Measurements from ENCODE around the gene PACRG. TPM values are rescaled to one million over a fixed set of nuclear protein-coding genes. Genes with fewer than 3 reads are reported as not detected.

PACRG gene
- polyA plus RNA-seq, 1 donor (not counting 4 experiments of a cell fraction or from before 2014, with no cell fraction given), result 0.31 TPM

DNA sequence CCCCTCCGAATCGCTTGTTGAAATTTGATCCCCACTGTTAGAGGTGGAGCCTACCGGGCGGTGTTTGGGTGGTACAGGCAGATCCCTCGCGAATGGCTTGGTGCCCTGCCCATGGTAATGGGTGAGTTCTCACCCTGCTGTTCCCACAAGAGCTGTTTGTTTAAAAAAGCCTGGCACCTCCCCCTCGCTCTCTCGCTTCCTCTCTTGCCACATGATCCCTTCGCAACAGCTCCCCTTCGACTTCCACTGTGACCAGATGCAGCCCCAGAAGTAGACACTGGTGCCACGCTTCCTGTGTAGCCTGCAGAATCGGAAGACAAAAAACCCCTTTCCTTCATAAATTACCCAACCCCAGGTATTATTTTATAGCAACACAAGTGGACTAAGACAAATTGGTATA lies 394.6 kb downstream of the PACRG start:
- TF ChIP-seq, protein P1, sequence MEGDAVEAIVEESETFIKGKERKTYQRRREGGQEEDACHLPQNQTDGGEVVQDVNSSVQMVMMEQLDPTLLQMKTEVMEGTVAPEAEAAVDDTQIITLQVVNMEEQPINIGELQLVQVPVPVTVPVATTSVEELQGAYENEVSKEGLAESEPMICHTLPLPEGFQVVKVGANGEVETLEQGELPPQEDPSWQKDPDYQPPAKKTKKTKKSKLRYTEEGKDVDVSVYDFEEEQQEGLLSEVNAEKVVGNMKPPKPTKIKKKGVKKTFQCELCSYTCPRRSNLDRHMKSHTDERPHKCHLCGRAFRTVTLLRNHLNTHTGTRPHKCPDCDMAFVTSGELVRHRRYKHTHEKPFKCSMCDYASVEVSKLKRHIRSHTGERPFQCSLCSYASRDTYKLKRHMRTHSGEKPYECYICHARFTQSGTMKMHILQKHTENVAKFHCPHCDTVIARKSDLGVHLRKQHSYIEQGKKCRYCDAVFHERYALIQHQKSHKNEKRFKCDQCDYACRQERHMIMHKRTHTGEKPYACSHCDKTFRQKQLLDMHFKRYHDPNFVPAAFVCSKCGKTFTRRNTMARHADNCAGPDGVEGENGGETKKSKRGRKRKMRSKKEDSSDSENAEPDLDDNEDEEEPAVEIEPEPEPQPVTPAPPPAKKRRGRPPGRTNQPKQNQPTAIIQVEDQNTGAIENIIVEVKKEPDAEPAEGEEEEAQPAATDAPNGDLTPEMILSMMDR (optimal IDR thresholded peaks at IDR 0.05 in 1 of 3, IDR thresholded peaks at IDR 0.05 in 1 of 3, conservative IDR thresholded peaks at IDR 0.05 in 1 of 3; ENCODE audit: extremely low read depth in 1 of 3, insufficient read depth in 2 of 3, low read length in 3 of 3), result no peak
- TF ChIP-seq EZH2 (IDR thresholded peaks at IDR 0.05; ENCODE audit: low read length), result no peak
- no peak overlapping the region for H3K9ac ChIP-seq (ENCODE audit: control insufficient read depth, extremely low read depth, insufficient read depth, low read length)
- dilution Hi-C loops (cut with MboI; ENCODE audit: extremely low pct_ligation_motif_present, low sequenced_read_pairs), result no loop called here
- DNase-seq (ENCODE audit: low read depth, low spot score), result no peak
- no peak for FAIRE-seq
- H3K4me1 ChIP-seq (ENCODE audit: control insufficient read depth, extremely low read depth, insufficient read depth, low read length), result no peaks in the 10 kb centered on the region
- no peaks in the 10 kb centered on the region for H3K36me3 ChIP-seq (ENCODE audit: control insufficient read depth in 2 of 2, extremely low read depth in 1 of 2, insufficient read depth in 2 of 2, low read length in 2 of 2)
- H3K27me3 ChIP-seq (ENCODE audit: control insufficient read depth, extremely low read depth, insufficient read depth, low read length), result no peaks in the 10 kb centered on the region
- H3K4me3 ChIP-seq (ENCODE audit: control insufficient read depth in 2 of 3, extremely low read depth in 1 of 3, insufficient read depth in 2 of 3, low read depth in 1 of 3, low read length in 3 of 3), result no peak overlapping the region
- no peak overlapping the region for H3K4me2 ChIP-seq (ENCODE audit: control insufficient read depth, extremely low read depth, insufficient read depth, low read depth, low read length)
- H3K27ac ChIP-seq (ENCODE audit: control insufficient read depth, insufficient read depth, low read length), result no peak overlapping the region
- no peaks in the 10 kb centered on the region for H3K9me1 ChIP-seq (ENCODE audit: control insufficient read depth, extremely low read depth, insufficient read depth, low read length)
- H4K20me1 ChIP-seq (ENCODE audit: control insufficient read depth, extremely low read depth, insufficient read depth, low read length), result no peaks in the 10 kb centered on the region
- H3K9me3 ChIP-seq (ENCODE audit: control insufficient read depth, low read depth, low read length), result no peaks in the 10 kb centered on the region
- no peak overlapping the region for H2AFZ ChIP-seq (ENCODE audit: control insufficient read depth, low read length)
- H3K79me2 ChIP-seq (ENCODE audit: control insufficient read depth, insufficient read depth, low read length), result no peaks in the 10 kb centered on the region

DNA sequence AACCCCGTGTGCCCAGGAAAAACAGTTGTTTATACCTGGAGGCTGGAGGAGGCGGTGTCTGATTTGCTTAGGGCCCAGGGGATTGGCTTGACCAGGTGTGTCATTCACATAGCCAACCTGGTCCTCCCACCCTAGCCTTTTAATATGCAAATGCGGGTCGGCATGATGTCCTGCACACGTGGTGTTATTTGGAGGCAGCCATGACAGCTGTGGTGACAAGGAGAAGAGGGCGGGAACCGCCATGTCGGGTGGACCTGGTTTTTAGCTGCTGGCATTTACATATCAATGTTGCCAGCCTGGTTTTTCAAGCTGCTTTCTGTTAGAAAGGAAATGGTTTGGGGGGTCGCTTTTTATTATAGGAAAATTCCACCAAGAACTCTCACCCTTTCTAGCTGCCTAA lies 395.3 kb downstream of the PACRG start:
- FAIRE-seq, result no peak
- dilution Hi-C loops (cut with MboI; ENCODE audit: extremely low pct_ligation_motif_present, low sequenced_read_pairs), result no loop called here

More for the DNA sequence above, 395.3 kb downstream of the PACRG start:
- Histone ChIP-seq H3K9me1 (ENCODE audit: control insufficient read depth, extremely low read depth, insufficient read depth, low read length) (no peaks in the 10 kb centered on the region), H3K27ac (ENCODE audit: control insufficient read depth, insufficient read depth, low read length) (no peak overlapping the region), H3K36me3 (ENCODE audit: control insufficient read depth in 2 of 2, extremely low read depth in 1 of 2, insufficient read depth in 2 of 2, low read length in 2 of 2) (no peaks in the 10 kb centered on the region), H3K9me3 (ENCODE audit: control insufficient read depth, low read depth, low read length) (no peaks in the 10 kb centered on the region), H2AFZ (ENCODE audit: control insufficient read depth, low read length) (no peak overlapping the region), H3K27me3 (ENCODE audit: control insufficient read depth, extremely low read depth, insufficient read depth, low read length) (no peaks in the 10 kb centered on the region), H3K4me1 (ENCODE audit: control insufficient read depth, extremely low read depth, insufficient read depth, low read length) (no peaks in the 10 kb centered on the region), H4K20me1 (ENCODE audit: control insufficient read depth, extremely low read depth, insufficient read depth, low read length) (no peaks in the 10 kb centered on the region), H3K4me2 (ENCODE audit: control insufficient read depth, extremely low read depth, insufficient read depth, low read depth, low read length) (no peak overlapping the region), H3K79me2 (ENCODE audit: control insufficient read depth, insufficient read depth, low read length) (no peaks in the 10 kb centered on the region), H3K4me3 (ENCODE audit: control insufficient read depth in 2 of 3, extremely low read depth in 1 of 3, insufficient read depth in 2 of 3, low read depth in 1 of 3, low read length in 3 of 3) (no peak overlapping the region), H3K9ac (ENCODE audit: control insufficient read depth, extremely low read depth, insufficient read depth, low read length) (no peak overlapping the region)
- TF ChIP-seq EZH2 (IDR thresholded peaks at IDR 0.05; ENCODE audit: low read length), result no peak
- TF ChIP-seq, protein P1 (optimal IDR thresholded peaks at IDR 0.05 in 1 of 3, IDR thresholded peaks at IDR 0.05 in 1 of 3, conservative IDR thresholded peaks at IDR 0.05 in 1 of 3; ENCODE audit: extremely low read depth in 1 of 3, insufficient read depth in 2 of 3, low read length in 3 of 3), result no peak
- DNase-seq (ENCODE audit: low read depth, low spot score), result no peak
